IPS-11a (cell line): ENCODE measurements around the gene CYP51A1.
"Not testable (repeated sequence)": the region's sequence is repeated elsewhere in the genome, so short reads cannot be mapped to it uniquely, and the experiment has no call there.

ENCODE experiments used
- H3K4me3 ChIP-seq: one replicate; pipeline ENCODE4 v1.5.1; 2013; ENCODE audit warnings: low read depth, low read length, control low read depth

CYP51A1 gene

DNA sequence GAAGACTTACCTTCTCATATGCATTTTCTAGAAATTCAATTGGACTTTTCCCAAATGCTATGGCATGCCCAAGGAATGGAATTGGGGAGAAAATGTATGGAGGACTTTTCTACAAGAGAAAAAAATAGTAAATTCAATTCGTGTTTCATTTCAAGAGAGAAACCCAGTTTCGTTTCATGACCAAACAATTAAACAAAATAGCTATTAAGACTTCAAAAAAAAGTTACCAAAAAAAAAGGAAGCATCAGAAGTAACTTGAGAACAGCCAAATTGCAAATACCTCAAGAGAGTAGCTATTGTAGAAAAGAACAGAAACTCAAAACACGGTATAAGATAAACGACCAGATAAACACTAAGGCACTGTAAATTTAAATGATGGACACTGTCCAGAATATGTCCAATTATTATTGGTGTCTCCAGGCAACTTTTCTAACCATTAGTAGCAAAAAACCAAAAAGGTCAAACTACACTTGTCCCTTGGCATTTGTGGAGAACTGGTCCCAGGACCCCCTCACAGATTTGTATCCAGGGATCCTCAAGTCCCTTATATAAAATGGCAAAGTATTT, 2.4 kb downstream of the CYP51A1 start:
- H3K4me3 ChIP-seq: no peak overlapping the region

DNA sequence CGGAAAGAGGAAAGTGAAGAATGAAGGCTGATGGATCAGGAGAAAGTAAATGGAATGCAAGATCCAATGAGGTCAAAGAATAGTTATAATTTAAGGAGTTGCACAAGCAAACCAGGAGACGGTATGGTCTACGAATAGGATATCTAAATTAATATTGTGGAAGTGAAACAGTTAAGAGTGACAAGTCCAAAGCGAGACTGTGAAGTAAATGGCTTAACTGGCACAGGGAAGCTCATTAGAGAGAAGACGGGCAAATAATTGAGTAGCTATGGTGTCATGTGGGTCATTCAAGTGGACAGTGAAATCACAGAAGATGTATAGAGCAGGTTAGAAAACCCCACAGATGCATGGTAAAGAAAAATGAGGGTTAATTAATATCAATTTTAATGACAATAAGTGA, 3.2 kb downstream of the CYP51A1 start:
- H3K4me3 ChIP-seq: no peak overlapping the region

- H3K4me3 ChIP-seq: no peak overlapping the region
These were observed 12.6 kb downstream of the CYP51A1 start for GRCh38 chr7:92121681-92122080.

DNA sequence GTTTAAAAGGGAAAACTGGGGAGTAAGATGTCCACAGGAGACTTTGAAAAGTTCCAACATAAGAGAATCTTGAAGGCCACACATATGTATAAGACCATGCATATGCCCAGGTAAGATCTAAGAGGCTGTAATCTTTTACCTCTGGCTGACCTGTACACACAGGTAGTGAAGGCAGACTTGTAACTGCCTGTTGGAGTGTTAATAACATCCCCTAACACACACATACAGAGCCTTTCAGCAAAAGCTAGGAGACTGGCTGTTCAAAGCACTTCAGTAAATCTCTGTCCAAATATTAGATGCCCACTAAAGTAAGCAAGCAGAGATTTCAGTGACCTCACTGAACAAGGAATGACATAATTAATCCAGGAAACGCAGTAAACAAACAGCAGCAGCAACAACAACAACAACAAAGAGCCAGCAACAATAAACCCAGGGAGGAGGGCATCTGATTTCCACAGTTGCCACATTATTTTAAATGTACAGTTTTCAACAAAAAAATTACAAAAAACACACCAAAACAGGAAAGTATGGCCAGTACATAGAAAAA, 15.0 kb downstream of the CYP51A1 start:
- H3K4me3 ChIP-seq: no peak overlapping the region

- no peak overlapping the region for H3K4me3 ChIP-seq
These were observed 17.3 kb downstream of the CYP51A1 start for GRCh38 chr7:92116949-92117348.

GRCh38 chr7:92115821-92116220, 18.5 kb downstream of the CYP51A1 start:
- H3K4me3 ChIP-seq: no peak overlapping the region

DNA sequence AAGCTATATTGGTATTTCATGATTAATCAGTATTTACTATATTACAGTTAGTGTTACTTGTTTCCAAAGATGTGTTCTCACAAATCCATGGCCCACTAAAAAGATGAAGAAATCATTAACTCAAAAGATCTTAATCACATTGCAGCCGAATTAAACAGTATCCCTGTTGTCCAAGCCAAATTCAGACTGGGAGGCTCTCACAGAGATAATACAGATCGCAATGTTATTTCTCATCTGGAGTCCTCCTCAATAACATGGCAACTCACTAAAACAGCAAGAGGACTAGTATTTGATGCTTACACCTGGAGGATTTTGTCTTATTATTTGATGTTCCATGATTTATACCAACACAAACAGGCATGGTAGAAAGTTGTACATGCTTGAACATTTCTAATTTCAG, 23.4 kb downstream of the CYP51A1 start:
- no peak overlapping the region for H3K4me3 ChIP-seq

GRCh38 chr7:92108821-92109220, 25.5 kb downstream of the CYP51A1 start:
- H3K4me3 ChIP-seq: no peak overlapping the region

DNA sequence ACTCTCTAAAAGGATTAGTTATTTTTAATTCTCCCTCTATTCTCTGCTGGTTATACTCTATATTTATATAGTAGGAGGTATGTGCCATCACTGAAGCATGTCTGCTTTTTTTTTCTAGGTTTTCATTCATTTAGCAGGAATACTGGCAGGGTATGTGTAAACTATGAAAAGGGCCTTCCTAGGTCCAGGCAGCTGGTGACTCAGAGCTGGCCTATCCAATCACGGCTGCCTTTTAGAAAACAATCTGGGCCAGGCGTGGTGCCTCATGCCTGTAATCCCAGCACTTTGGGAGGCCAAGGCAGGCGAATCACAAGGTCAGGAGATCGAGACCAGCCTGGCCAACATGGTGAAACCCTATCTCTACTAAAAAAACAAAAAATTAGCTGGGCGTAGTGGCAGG, 31.4 kb downstream of the CYP51A1 start:
- not testable (repeated sequence) for H3K4me3 ChIP-seq

- no peak overlapping the region for H3K4me3 ChIP-seq
These were observed 33.7 kb downstream of the CYP51A1 start for GRCh38 chr7:92100534-92100933.

- no peak overlapping the region for H3K4me3 ChIP-seq
These were observed 38.9 kb downstream of the CYP51A1 start for GRCh38 chr7:92095380-92095779.

GRCh38 chr7:92092210-92092609, 42.1 kb downstream of the CYP51A1 start:
- H3K4me3 ChIP-seq: no peak overlapping the region

DNA sequence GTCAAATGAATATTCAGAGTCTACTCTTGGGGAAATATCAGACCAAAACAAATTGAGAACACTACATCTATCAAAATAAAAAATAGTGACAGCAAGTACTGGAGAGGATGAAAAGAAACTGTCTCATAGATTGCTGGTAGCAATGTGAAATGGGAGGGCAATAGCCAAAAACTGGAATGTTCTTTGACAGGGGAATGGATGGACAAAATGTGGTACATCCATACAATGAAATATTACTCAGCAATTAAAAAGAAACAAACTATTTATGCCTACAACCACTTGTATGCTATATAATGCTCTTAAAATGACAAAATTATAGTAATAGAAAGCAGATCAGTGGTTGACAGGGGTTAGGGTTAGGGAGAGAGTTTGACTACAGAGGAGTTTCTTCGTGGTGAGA, 46.0 kb downstream of the CYP51A1 start:
- H3K4me3 ChIP-seq: no peak overlapping the region

GRCh38 chr7:92083922-92084321, 50.4 kb downstream of the CYP51A1 start:
- not testable (repeated sequence) for H3K4me3 ChIP-seq

DNA sequence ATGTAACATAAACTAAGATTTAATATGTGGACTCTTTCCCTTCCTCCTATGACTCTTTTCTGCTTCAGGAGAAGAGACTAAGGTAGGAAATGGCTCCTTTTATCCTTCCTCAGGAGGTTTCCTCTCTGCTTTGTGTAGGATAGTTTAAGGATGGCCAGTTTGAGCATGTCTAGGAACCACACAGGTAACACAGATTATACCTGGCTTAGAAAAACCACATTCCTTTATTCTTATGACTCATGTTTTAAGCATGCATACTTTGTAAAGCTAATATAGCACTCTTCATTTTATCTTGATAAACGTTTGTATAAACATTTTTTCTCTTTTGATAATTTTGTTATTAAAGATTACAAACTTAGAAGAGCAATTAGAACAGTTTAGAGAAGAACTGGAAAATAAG, 57.8 kb downstream of the CYP51A1 start:
- H3K4me3 ChIP-seq: no peak overlapping the region

GRCh38 chr7:92075455-92076158, 58.7 kb downstream of the CYP51A1 start:
- no peak overlapping the region for H3K4me3 ChIP-seq

DNA sequence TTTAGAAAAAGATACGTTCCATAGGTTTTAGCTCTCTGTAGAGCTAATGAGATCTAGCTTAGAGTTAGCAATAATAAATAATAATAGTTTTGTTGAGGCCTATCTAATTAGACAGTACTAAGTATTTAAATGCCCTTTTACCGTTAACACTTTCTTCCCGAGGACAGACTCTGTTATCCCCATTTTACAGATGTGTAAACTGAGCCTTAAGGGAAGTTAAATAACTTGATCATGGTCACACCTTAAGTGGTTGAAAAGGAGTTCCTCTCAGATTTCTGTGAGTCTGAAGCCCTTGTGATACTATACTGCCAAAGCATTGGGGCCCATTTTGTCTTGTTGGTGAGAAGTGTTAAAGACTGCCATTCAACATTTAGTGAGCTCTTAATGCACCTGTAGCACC, 61.6 kb downstream of the CYP51A1 start:
- H3K4me3 ChIP-seq: no peak overlapping the region

- H3K4me3 ChIP-seq: no peak overlapping the region
These were observed 62.2 kb downstream of the CYP51A1 start for GRCh38 chr7:92072121-92072520.

DNA sequence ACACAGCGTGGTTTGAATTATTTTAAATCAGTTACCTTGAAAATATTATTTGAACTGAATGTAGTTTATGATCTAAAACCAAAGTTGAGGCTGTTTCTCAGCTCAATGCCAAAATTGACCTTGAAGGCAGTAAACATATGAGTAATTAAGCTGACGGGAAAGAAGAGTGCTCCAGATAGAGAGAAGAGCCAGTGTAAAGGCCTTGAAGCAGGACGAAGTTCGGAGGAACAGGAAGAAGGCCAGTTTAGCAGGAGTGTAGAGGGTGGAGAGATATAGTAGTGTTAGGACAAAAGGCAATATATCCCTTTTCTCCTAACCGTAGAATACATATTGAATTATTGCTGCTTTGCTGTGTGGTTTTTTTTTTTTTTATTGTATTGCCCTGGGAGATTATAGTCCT, 63.2 kb downstream of the CYP51A1 start:
- H3K4me3 ChIP-seq: no peak overlapping the region

- no peak overlapping the region for H3K4me3 ChIP-seq
These were observed 69.7 kb downstream of the CYP51A1 start for GRCh38 chr7:92064438-92065029.
